Uterus (tissue), 2 donors: Measurements from ENCODE around the gene COA5.

Experiments used
- CTCF ChIP-seq, 4 experiments: fragments of 200-600 bp in 2 of 4; fragments of 450-650 bp in 2 of 4; sonication (generic) in 2 of 4; IDR thresholded peaks; one replicate each; pipeline ENCODE4 v1.5.1; 2016 to 2019; ENCODE audit warnings: antibody characterized with exemption in 4 of 4, mild to moderate bottlenecking in 2 of 4, moderate library complexity in 1 of 4
- POLR2A ChIP-seq, 2 donors: fragments of 450-650 bp; IDR thresholded peaks; one replicate each; pipeline ENCODE4 v1.6.1; 2016; ENCODE audit warnings: antibody characterized with exemption in 2 of 2, mild to moderate bottlenecking in 1 of 2, moderate library complexity in 1 of 2

DNA sequence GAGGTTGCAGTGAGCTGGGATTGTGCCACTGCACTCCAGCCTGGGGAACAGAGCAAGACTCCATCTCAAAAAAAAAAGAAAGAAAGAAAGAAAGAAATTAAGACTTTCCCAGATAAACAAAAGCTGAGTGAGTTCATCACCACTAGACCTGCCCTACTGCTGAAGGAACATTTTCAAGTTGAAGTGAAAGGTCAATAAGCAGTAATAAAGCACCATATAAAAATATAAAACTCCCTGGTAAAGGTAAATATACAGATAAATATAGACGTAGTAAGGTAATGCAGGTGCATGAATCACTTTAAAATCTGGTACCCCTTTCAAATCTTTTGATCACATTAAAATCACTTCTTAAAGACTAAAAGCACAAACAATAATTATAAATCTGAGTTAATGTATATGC lies 42.7 kb upstream of the COA5 start:
- TF ChIP-seq CTCF (IDR thresholded peaks at IDR 0.05) (no peak), POLR2A (IDR thresholded peaks at IDR 0.05) (no peak)
